ENCODE data around the gene HOXD8.
A peak's percentile ranks its signal among the peaks of the same experiment; 100 is the strongest.

The HOXD8 gene

DNA sequence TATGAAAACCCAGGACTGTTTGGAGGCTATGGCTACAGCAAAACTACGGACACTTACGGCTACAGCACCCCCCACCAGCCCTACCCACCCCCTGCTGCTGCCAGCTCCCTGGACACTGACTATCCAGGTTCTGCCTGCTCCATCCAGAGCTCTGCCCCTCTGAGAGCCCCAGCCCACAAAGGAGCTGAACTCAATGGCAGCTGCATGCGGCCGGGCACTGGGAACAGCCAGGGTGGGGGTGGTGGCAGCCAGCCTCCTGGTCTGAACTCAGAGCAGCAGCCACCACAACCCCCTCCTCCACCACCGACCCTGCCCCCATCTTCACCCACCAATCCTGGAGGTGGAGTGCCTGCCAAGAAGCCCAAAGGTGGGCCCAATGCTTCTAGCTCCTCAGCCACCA, 39.7 kb downstream of the HOXD8 start:
- no peak overlapping the region for H3K27ac ChIP-seq
- DNase-seq (ENCODE audit: low read depth, low spot score), result no peak

DNA sequence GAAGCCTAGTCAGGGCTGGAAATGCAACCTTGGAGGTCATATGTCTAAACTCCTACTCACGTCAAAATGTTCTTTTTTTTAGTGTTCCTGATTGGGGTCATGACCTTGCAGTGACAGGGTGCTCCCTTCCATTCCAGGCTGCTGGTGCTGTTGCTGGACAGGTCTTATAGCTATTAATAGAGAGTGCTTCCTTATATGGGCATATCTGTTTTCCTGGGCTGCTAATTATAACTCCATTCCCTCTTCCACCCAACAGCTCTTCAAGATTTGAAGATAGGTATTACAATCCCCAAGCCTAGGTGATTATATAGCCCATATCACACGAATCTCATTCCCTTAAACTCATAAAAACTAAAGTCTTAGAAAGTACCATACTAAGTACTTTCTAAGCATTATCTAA, 40.2 kb downstream of the HOXD8 start:
- H3K27ac ChIP-seq, result no peak overlapping the region
- DNase-seq (ENCODE audit: low read depth, low spot score), result no peak

DNA sequence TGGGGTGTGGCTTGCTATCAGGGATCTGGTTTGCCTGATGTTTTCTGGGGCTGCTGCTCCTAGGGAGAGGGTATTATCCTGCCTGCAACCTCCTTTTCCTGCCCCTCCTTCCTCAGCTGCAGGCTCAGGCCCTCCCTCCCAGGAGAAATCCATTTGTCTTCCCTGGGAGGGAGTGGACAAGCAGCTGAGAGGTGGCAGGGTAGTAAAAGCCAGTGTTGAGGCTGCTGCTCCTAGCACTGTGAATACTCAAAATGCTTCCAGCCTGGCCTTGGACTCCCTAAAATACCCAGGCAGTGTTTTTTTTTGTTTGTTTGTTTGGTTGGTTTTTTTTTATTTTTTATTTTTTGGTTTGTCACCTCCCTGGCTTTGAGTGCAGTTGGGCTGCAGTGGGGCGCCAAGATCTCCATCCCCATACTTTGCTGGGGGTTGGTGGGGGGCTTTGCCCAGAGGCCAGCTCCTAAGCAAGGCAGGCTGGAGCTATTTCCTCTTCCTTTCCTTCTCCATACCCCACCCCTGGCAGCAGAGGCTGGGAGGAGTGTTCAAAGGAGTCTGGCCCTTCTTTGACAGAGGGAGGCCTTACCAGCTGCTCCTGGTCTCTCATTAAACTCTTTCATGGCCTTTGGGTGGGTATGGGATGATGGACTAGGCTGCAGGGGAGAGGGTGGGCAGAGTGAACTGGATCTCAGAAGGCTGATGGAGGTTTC, 41.2 kb downstream of the HOXD8 start:
- no peak for DNase-seq (ENCODE audit: low read depth, low spot score)
- no peak overlapping the region for H3K27ac ChIP-seq

DNA sequence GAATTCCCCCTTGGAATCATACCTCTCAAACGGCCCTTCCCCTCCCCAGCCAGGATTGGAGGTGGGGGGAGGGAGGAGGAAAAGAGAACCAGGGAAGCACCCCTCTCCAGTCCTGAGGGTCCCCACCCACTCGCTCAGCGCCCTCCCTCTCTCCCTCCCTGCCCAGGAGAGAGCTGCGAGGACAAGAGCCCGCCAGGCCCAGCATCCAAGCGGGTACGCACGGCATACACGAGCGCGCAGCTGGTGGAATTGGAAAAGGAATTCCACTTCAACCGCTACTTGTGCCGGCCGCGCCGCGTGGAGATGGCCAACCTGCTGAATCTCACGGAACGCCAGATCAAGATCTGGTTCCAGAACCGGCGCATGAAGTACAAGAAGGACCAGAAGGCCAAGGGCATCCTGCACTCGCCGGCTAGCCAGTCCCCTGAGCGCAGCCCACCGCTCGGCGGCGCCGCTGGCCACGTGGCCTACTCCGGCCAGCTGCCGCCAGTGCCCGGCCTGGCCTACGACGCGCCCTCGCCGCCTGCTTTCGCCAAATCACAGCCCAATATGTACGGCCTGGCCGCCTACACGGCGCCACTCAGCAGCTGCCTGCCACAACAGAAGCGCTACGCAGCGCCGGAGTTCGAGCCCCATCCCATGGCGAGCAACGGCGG, 42.0 kb downstream of the HOXD8 start:
- no peak for DNase-seq (ENCODE audit: low read depth, low spot score)
- H3K27ac ChIP-seq, result no peak overlapping the region

DNA sequence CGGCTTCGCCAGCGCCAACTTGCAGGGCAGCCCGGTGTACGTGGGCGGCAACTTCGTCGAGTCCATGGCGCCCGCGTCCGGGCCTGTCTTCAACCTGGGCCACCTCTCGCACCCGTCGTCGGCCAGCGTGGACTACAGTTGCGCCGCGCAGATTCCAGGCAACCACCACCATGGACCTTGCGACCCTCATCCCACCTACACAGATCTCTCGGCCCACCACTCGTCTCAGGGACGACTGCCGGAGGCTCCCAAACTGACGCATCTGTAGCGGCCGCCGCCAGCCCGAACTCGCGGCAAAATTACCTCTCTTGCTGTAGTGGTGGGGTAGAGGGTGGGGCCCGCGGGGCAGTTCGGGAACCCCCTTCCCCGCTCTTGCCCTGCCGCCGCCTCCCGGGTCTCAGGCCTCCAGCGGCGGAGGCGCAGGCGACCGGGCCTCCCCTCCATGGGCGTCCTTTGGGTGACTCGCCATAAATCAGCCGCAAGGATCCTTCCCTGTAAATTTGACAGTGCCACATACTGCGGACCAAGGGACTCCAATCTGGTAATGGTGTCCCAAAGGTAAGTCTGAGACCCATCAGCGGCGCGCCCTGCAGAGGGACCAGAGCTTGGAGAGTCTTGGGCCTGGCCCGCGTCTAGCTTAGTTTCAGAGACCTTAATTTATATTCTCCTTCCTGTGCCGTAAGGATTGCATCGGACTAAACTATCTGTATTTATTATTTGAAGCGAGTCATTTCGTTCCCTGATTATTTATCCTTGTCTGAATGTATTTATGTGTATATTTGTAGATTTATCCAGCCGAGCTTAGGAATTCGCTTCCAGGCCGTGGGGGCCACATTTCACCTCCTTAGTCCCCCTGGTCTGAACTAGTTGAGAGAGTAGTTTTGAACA, 42.7 kb downstream of the HOXD8 start:
- no peak for DNase-seq (ENCODE audit: low read depth, low spot score)
- no peak overlapping the region for H3K27ac ChIP-seq

DNA sequence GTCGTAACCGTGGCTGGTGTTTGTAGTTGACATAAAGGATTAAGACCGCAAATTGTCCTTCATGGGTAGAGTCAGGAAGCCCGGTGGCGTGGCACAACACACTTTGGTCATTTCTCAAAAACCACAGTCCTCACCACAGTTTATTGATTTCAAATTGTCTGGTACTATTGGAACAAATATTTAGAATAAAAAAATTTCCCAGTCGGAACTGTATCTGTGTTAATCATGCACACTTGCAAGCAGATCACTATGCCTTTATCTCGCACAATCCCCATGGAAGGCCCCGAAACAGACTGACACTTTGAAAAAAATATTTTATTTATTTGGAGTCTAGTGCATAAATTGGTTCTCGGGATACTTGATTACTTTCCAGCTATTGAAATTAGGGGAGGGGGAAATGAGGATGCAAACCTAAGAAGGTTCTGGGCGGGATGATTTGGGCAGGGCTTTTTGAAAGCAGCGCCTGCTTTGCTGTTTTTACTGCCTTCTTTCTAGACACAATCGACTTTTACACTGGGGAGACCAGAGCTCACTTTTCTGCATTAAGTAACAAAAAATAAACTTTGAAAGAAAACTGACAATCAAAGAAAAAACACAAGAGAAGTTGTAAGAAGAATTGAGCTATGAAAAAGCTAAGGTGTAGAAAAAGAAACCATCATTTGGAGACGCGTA, 43.5 kb downstream of the HOXD8 start:
- DNase-seq (ENCODE audit: low read depth, low spot score), result no peak
- no peak overlapping the region for H3K27ac ChIP-seq

DNA sequence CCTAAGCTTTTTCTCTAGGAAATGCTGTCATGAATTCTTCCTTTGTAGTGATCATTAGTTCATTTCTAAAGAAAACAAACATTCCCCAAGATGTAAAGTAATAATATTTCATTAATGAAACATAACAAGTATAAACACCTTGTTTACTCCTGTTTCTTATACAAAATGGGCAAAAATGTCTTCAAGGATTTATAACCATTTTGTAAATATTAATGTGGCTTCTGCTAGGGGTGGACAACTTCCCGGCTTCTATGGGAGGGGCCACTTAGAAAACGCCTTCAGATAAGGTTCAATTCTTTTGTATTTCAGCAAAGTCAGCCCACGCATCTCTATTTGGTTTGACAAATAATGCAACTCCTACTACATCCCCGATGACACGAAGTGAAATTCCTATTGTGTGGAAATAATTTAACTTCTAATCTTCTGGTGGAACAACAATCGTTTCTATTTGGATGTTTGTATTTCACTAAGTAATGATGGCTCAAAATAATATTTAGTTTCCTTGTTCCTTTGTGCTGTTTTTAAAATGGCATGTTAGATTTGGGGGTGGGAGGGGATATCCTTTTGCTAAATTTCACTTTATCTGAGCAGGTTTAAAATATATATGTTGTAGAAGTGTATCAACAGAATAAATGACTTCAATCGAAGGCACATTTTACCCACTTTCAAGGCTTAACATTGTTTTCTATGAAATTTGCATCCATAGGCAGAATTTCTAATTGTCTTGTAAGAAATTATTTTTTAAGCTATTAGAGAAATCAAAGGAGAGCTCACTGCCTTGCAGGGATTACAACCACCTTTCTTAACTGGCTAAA, 44.3 kb downstream of the HOXD8 start:
- no peak for DNase-seq (ENCODE audit: low read depth, low spot score)
- no peak overlapping the region for H3K27ac ChIP-seq

DNA sequence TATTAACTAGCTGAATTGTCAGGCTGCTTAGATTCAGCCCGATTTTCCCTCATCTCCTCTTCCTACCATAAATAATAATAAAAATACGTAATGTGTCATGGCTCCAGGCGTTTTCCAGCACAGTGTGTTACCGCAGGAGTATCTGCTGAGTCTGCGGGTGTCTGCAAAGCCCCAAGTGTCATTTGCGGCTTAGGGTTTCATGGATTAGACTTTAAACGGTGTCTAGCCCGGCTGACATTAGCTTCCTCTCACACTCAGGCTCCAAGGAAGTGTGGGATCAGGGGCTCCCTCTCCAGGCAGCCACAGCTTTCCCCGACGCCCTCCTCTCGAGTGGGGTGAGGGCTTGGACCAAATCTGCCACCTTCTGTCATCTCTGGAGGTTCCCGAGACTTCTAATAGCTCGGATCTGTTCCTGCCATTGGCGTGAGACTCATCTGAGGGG, 44.9 kb downstream of the HOXD8 start:
- DNase-seq (ENCODE audit: low read depth, low spot score), result no peak
- no peak overlapping the region for H3K27ac ChIP-seq

DNA sequence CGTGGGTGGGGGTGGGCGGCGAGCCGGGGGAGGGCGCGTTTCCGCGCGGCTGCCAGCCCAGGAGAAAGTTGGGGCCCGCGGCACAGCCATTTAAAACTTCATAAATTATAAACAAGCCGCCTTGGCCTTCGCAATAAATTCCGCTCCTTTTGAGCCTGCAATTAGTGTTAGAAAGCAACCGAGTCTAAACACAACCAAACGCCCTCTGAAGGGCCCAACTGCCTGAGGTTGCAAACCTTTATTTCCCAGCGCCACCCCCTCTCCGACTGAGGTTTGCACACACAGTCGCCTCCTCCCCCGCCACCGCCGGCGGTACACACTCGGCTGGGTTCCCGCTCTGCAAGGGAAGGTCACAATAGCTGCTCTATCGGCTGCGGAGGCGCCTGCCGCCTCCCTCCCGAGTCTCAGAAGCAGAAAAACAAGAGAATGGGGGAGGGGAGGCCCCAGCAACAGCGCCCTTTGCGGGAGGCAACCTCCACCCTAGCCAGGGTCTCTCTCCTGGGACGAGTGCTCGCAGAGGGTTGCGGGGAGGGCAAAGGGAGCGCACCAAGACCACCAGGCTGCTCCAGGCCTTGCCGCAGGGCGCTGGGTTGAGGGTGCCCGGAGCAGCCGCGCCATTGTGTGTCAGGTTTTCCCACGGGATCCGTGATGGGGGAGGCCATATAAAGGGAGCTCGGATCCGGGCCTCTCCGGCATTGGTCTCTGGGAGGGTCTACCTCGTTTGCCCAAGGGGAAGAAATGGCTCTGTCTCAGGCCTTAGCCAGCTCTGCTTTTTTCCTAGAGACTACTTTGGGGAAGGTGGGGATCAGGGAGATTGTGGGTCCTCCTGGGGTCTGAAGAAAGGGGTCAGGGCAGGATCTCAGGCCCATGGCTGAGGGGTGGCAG, 45.6 kb downstream of the HOXD8 start:
- DNase-seq (ENCODE audit: low read depth, low spot score), result no peak
- H3K27ac ChIP-seq, result no peak overlapping the region

DNA sequence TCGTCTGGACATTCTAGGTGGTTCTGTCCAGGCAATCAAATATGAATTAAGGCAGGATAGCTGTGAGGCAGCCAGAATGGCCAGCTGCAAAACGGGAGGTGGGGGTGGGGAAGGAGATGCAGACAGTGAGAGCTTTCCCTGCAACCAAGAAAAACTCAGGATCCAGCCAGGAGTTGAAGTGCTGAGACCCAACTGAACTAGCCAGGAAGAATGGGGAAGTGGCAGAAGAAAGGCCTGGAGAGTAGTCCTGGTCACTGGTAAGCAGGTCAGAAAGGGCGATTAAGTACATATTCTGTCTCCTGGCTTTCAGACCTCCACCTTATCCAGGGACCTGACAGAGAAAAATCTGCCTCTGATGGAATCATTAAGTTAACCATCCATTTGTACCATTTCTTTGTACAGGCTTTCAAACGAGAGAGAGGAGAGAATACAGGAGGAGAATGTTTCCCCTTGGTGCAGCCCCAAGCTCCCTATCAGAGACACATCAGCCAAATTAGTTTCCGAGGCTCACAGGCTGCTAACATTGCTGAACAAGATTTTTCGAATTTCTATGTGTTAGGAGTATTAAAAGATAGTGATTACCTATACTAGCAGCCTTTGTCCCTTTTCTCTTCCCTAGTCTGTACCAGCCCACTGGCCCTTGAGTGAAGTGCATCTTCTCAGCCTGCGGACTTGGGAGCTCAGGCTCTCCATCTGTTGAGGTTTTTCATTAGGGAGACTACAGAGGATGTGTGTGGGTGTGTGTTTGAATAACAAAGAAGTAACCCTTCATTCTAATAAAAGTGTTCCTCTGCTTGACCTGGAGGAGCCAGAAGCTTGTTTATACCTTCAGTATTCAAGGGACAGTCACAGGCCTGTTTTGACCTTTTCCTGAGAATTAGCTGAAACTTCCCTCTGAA, 46.5 kb downstream of the HOXD8 start:
- no peak overlapping the region for H3K27ac ChIP-seq
- DNase-seq (ENCODE audit: low read depth, low spot score), result no peak

DNA sequence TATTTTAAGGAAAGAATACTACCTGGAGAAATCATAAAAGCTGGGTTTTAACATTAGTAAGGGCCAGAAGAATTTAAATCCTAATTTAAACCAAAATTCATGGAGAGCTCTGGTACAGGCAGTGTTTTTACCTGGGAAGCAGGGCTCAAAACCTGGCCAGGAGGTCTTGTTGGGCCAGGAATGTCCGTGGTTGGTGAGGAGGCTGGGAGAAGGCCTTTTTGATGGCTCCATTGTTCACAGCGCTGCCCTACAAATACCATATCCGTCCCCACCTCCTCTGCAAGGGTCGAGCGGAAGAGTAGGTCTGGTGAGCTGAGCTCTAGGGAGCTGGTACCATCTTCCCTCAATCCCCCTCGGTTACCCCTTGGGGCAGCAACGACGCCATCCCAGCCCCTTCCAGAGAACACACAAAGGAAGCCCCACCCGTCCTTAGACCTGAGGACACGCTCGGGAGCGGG, 48.1 kb downstream of the HOXD8 start:
- H3K27ac ChIP-seq, result no peak overlapping the region

DNA sequence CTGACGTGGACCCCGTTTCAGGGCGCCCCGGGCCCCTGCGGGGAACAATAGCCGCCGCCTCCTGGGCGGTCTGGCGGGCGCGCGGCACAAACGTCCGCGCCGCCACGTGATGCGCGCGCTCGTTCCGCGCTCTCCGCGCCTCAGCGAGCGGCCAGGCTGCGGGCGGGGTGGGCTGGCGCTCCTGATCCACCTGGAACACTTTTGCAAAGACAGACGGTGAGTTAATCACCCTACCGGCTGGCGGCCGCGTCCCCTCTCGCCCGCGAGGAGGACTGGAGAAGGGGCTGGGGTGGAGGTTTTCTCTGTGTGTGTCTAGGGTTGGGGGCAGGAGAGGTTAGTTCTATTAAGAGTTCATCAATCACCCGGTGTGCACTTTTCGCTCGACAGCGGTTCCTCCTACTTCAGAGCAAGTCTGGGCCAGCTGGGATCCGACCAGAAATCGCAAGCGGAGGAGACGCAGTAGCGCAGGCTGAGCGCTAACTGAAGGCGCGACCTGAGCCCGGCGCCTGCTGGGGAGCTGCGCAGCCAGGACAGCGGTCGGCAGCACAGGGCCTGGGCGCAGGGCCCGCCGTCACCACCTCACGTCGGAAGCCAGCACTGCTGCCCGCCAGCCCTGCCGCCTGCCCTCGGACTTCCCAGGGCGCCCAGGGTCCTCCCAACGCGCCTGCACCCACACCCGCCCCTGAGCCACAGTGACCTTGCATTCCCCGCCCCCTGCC, 48.7 kb downstream of the HOXD8 start:
- H3K27ac ChIP-seq, result no peak overlapping the region
- peak; percentile 53 for DNase-seq (ENCODE audit: low read depth, low spot score)

More for the DNA sequence above, 48.1 kb downstream of the HOXD8 start:
- DNase-seq (ENCODE audit: low read depth, low spot score), result no peak

DNA sequence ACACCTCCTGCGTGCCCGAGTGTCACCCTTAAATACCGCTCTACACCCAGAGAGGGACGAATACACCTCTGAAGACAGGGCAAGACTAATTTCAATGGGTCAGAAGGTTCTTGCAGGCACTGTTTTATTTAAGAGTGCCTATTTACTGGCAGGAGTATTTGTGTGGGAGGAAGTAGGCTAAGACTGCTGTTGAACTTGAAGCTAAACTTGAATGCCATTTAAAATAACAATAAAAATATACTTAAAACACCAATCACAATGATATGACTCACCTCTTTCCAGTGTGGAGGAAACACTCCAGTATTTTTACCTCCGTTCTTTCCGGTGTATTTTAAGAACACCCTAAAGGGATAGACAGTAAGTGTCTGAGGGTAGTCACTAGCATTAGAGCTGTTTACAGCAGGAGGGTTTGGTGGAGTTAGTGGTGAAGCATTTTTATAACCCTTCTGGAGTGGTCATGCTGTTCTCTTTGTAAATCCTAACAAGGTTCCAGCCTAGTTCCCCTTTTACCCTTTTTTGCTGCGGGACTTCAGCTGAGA, 49.3 kb downstream of the HOXD8 start:
- DNase-seq (ENCODE audit: low read depth, low spot score), result no peak
- H3K27ac ChIP-seq, result no peak overlapping the region

DNA sequence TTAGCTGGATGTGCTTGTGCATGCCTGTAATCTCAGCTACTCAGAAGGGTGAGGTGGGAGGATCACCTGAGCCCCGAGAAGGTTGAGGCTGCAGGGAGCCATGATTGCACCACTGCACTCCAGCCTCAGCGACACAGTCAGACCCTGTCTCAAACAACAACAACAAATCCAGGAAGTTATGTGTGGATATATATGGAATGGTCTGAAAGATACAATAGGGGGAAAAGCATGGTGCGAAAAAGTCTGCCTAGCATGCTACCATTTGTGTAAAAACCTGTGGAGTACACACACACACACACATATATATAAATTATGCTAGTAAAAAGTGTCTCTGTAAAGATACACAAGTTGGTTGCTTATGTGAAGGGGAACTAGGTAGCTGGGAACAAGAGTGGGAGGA, 52.0 kb downstream of the HOXD8 start:
- no peak overlapping the region for H3K27ac ChIP-seq
- DNase-seq (ENCODE audit: low read depth, low spot score), result no peak

Measured in epithelial cell of prostate (primary cell).